Measurements from ENCODE around the gene ARAP2.

- no peak for TF ChIP-seq CTCF (IDR thresholded peaks at IDR 0.05; ENCODE audit: insufficient read depth, low read length, poor library complexity, severe bottlenecking)
- TF ChIP-seq EZH2phosphoT487 (conservative IDR thresholded peaks at IDR 0.05; ENCODE audit: low read length) = no peak
Measured at GRCh38 chr4:36082817-36083216, 161.5 kb downstream of the ARAP2 start.

Measured in SU-DHL-6 (cell line).